ENCODE data around the gene REEP1. TPM values are rescaled to one million over a fixed set of nuclear protein-coding genes. Genes with fewer than 3 reads are reported as not detected.

REEP1 gene
- total and polyA plus RNA-seq, 2 of the 4 experiments (the other 2 are of a cell fraction), result under 0.01 to 0.03 TPM

DNA sequence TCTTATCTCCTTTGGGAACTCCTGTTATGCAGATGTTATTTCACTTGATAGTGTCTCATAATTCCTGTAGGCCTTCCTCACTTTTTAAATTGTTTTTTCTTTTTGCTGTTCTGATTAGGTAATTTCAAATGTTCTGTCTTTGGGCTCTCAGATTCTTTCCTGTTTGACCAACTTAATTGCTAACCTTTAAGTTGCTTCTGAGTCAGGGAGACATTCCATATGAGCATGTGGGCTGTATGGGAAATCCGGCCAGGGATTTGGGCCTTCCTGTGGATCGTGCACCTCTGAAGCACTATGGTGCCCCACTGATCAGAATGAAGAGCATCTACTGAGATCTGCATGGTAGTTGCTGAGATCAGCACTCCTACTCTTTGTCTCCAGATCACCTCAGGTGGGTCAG lies 44.7 kb upstream of the REEP1 start:
- Histone ChIP-seq H3K36me3 (ENCODE audit: control insufficient read depth, insufficient read depth, low read length) (no peaks in the 10 kb centered on the region), H2BK120ac (ENCODE audit: low read depth, low read length) (no peak overlapping the region), H4K91ac (ENCODE audit: insufficient read depth, low read depth, low read length) (no peak overlapping the region), H2AK5ac (ENCODE audit: low read depth, low read length) (no peak overlapping the region), H4K20me1 (ENCODE audit: insufficient read depth, low read length) (no peaks in the 10 kb centered on the region), H3K56ac (ENCODE audit: extremely low read depth, insufficient read depth, low read length) (no peak overlapping the region), H3K9ac (ENCODE audit: low read depth, low read length) (no peak overlapping the region), H2AFZ (replicated peaks; ENCODE audit: low read length, poor library complexity) (no peak overlapping the region), H3K4ac (ENCODE audit: low read depth, low read length) (no peak overlapping the region), H3K27me3 (ENCODE audit: control insufficient read depth, insufficient read depth, low read length) (peaks cover 4% of the 10 kb centered on the region), H2BK5ac (ENCODE audit: low read depth, low read length, poor library complexity, severe bottlenecking) (no peak overlapping the region), H3K4me1 (ENCODE audit: control insufficient read depth, insufficient read depth, low read length) (peaks cover 2% of the 10 kb centered on the region; the same call in 1 of the 2 replicates), H3K4me2 (ENCODE audit: low read depth, low read length) (no peak overlapping the region), H3K9me1 (ENCODE audit: insufficient read depth, low read length) (no peaks in the 10 kb centered on the region), H3K9me3 (ENCODE audit: control insufficient read depth, insufficient read depth, low read length) (no peaks in the 10 kb centered on the region), H3K79me1 (ENCODE audit: low read depth in 1 of 2, low read length in 2 of 2) (no peaks in the 10 kb centered on the region), H4K8ac (ENCODE audit: low read depth in 2 of 2, low read length in 2 of 2) (no peak overlapping the region), H2BK15ac (ENCODE audit: low read depth, low read length) (no peak overlapping the region), H3K4me3 (ENCODE audit: insufficient read depth, low read depth, low read length) (no peak overlapping the region), H3K18ac (ENCODE audit: low read depth, low read length) (no peak overlapping the region), H3K27ac (ENCODE audit: insufficient read depth, low read length) (no peak overlapping the region), H3K14ac (replicated peaks; ENCODE audit: low read depth, low read length) (no peak overlapping the region), H2AK9ac (replicated peaks; ENCODE audit: low read depth, low read length, poor library complexity) (no peak overlapping the region), H4K5ac (ENCODE audit: low read depth, low read length) (no peak overlapping the region), H2BK20ac (ENCODE audit: low read depth, low read length) (no peak overlapping the region), H3K23ac (ENCODE audit: low read depth, low read length) (no peak overlapping the region)
- 73% methylated on average over 2 of the region's 2 CpGs; no CpG with 5 or more reads in 1 of the 2 experiments for WGBS, 2 experiments (ENCODE audit: extremely low coverage in 2 of 2, insufficient read length in 1 of 2)
- no peak for TF ChIP-seq MXI1 (IDR thresholded peaks at IDR 0.05; ENCODE audit: borderline replicate concordance, low read depth, low read length)
- TF ChIP-seq CHD1 (IDR thresholded peaks at IDR 0.05; ENCODE audit: low read depth, low read length), result no peak
- no peak for TF ChIP-seq MAFK (IDR thresholded peaks at IDR 0.05; ENCODE audit: low read depth, low read length)
- no peak for TF ChIP-seq NFE2L2 (IDR thresholded peaks at IDR 0.05; ENCODE audit: low read depth, low read length)
- no peak for TF ChIP-seq SMC3 (IDR thresholded peaks at IDR 0.05; ENCODE audit: low read depth, low read length)
- no peak for TF ChIP-seq FOS (IDR thresholded peaks at IDR 0.05; ENCODE audit: low read depth, low read length)
- TF ChIP-seq, protein P1, sequence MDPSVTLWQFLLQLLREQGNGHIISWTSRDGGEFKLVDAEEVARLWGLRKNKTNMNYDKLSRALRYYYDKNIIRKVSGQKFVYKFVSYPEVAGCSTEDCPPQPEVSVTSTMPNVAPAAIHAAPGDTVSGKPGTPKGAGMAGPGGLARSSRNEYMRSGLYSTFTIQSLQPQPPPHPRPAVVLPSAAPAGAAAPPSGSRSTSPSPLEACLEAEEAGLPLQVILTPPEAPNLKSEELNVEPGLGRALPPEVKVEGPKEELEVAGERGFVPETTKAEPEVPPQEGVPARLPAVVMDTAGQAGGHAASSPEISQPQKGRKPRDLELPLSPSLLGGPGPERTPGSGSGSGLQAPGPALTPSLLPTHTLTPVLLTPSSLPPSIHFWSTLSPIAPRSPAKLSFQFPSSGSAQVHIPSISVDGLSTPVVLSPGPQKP (IDR thresholded peaks at IDR 0.05; ENCODE audit: borderline replicate concordance, low read depth, low read length), result no peak
- TF ChIP-seq MAZ (IDR thresholded peaks at IDR 0.05; ENCODE audit: borderline replicate concordance, low read depth, low read length), result no peak
- no peak for TF ChIP-seq RCOR1 (IDR thresholded peaks at IDR 0.05; ENCODE audit: insufficient replicate concordance, low read length)
- TF ChIP-seq, protein P2, sequence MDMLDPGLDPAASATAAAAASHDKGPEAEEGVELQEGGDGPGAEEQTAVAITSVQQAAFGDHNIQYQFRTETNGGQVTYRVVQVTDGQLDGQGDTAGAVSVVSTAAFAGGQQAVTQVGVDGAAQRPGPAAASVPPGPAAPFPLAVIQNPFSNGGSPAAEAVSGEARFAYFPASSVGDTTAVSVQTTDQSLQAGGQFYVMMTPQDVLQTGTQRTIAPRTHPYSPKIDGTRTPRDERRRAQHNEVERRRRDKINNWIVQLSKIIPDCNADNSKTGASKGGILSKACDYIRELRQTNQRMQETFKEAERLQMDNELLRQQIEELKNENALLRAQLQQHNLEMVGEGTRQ (IDR thresholded peaks at IDR 0.05; ENCODE audit: low read depth, low read length), result no peak
- TF ChIP-seq, protein P3, sequence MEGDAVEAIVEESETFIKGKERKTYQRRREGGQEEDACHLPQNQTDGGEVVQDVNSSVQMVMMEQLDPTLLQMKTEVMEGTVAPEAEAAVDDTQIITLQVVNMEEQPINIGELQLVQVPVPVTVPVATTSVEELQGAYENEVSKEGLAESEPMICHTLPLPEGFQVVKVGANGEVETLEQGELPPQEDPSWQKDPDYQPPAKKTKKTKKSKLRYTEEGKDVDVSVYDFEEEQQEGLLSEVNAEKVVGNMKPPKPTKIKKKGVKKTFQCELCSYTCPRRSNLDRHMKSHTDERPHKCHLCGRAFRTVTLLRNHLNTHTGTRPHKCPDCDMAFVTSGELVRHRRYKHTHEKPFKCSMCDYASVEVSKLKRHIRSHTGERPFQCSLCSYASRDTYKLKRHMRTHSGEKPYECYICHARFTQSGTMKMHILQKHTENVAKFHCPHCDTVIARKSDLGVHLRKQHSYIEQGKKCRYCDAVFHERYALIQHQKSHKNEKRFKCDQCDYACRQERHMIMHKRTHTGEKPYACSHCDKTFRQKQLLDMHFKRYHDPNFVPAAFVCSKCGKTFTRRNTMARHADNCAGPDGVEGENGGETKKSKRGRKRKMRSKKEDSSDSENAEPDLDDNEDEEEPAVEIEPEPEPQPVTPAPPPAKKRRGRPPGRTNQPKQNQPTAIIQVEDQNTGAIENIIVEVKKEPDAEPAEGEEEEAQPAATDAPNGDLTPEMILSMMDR (conservative IDR thresholded peaks at IDR 0.05; ENCODE audit: low read depth, low read length), result no peak
- no peak for TF ChIP-seq RFX5 (IDR thresholded peaks at IDR 0.05; ENCODE audit: low read depth, low read length)
- no peak for TF ChIP-seq POLR2A (IDR thresholded peaks at IDR 0.05; ENCODE audit: low read depth, low read length)
- TF ChIP-seq RAD21 (IDR thresholded peaks at IDR 0.05; ENCODE audit: low read length), result no peak
- no TSS peak for BruUV-seq (replicated peaks)
- in situ Hi-C loops (cut with MboI; ENCODE audit: low sequenced_read_pairs), result no loop called here
- ATAC-seq (ENCODE audit: low read depth) (no peak), DNase-seq (no peak)
- POLR2A ChIA-PET (ENCODE audit: unreplicated experiment), result no interaction called here
- CTCF ChIA-PET, result no interaction called here
- intact Hi-C loops (cut with micrococcal nuclease), result no loop called here
- dilution Hi-C loops (cut with HindIII; ENCODE audit: low sequenced_read_pairs, unreplicated experiment), result no loop called here

All from IMR-90 (cell line).